ENCODE measurements around the gene FAM163B.

Gene FAM163B

GRCh38 chr9:133543772-133544467 is 65.3 kb downstream of the FAM163B start:
- no peak for DNase-seq (ENCODE audit: low read depth)

DNA sequence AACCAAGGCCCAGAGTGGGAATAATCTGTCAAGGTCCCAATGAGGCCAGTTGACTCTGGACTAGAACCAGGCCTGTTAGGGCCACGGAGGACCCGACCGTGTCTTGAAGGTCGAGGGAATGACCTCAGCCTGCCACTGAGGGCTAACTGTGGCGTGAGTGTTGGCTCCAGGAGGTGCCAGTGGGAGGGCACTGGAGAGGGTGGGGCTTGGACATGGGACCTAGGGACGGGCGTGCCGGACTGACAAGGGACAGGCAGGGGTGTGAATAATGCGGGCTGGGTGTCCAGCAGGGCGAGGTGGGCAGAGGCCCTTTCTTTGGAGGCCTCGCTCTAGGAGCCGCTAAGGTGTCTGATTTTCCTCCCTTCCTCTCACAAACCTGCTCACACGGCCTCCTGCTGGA is 67.2 kb downstream of the FAM163B start:
- DNase-seq (ENCODE audit: low read depth) = no peak

DNA sequence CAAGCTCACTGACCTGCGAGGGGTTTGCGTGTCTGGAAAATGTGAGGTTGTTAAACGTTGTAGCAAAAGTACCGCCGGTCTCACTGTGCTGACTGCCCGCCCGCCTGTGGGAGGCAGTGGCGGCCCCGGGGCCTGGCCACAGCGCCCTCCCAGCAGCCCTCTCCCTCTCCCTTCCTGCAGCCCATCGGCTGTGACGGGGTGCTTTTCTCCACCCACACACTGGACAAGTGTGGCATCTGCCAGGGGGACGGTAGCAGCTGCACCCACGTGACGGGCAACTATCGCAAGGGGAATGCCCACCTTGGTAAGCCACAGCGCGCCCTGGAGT is 68.5 kb downstream of the FAM163B start:
- no peak for DNase-seq (ENCODE audit: low read depth)

DNA sequence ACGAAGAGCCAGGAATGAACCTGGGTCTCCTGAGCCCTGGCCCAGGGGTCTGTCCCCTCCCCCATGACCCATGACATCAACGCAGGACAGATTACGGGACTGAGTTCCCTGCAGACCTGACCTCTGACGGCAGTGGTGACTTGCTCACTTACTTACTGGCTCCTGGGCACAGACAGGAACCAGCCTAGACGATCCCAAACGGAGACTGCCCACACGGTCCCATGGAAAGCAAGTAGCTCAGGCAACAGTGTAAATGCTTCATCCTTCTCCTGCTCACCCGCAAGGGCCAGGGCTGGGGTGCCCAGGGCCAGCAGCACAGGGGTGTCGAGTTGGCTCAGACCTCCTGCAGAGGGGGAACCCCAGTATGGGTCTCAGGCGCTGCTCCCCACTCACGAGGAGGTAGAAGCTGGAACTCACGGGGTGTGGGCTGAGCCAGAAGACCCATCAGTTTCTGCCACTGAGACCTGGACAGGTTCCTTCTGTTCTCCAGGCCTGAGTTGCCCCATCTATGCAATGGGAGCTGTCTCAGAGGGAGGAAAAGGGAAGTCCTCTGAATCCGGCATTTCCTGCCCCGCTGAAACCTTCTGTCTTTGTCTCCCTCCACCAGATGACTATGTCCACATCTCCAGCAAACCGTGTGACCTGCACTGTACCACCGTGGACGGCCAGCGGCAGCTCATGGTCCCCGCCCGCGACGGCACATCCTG is 69.0 kb downstream of the FAM163B start:
- DNase-seq (ENCODE audit: low read depth) = no peak

DNA sequence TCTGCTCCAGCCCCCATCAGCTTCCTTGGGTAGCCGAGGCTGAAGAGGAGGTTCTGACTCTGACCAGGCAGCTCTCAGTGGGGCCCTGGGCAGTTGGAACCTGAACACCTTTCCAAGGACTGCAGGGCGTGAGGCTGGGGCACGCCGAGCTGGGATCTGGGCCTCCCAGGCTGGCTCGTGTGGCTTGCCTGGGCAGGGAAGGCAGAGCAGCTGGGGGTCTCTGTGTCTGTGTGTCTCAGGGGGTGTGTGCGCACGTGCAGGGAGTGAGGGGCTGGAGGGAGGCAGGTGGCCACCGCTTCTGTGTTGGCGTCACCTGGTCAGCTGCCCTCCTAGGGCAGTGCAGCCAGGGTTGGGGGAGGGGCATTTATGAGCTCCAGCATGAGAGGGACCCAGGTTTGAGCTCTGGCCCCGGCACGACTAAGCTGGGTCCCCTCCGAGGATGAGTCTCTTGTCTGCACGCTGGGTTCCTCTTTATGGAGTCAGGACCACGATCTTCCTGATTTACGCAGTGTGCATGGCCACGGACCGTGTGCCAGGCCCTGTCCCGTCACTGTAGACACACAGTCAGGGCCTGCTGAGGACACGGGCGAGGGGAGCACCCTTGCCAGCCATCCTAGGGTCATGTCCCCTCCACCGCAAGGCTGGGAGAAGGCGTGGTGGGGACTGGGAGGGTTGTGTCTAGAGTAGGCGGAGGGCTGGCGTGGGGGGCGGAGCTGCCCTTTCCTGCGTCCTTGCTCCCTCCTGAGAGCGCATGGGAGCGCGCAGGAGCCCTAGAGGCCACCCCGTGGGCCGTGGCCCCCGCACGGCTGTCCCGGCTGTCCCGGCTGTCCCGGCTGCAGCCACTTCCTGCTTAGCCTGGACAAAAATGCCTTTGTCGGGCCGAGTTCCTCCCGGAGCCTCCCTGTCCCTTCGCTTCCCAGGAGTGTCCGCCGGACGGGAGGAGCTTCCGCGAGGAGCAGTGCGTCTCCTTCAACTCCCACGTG is 70.0 kb downstream of the FAM163B start:
- DNase-seq (ENCODE audit: low read depth) = no peak

DNA sequence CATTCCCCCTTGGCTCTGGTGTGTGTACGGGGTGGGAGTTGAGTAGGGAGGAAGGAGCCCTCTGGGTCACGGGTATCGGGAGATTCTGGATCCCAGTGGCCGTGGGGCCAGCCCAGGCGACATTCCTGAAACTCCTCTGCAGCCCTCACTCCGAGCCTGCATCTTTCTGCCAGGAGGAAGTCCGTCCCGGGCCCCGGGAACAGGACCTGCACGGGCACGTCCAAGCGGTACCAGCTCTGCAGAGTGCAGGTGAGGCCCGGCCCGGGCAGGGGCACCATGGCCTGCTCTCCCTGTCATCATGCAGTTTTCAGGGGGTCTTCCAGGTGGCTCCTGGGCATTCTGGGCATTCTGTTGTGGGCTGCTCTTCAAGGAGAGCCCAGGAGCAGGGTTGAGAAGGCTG is 71.0 kb downstream of the FAM163B start:
- DNase-seq (ENCODE audit: low read depth) = no peak

DNA sequence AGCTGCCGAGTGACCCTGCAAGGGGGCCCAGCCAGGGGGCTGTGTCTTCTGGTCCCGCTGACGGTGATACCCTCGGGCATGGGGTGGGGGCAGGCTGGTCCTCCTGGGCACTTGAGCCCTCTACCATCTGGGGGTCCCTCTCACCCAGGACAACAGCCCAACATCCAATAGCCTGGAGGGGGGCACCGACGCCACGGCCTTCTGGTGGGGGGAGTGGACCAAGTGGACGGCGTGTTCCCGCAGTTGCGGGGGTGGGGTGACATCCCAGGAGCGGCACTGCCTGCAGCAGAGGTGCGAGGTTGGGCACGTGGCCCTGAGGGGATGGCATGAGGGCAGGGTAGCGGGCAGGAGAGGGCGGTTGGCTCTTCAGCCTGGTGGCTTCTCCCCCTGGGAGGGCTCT is 71.9 kb downstream of the FAM163B start:
- no peak for DNase-seq (ENCODE audit: low read depth)

- DNase-seq (ENCODE audit: low read depth) = no peak
Measured at GRCh38 chr9:133536536-133536935, 72.7 kb downstream of the FAM163B start.

DNA sequence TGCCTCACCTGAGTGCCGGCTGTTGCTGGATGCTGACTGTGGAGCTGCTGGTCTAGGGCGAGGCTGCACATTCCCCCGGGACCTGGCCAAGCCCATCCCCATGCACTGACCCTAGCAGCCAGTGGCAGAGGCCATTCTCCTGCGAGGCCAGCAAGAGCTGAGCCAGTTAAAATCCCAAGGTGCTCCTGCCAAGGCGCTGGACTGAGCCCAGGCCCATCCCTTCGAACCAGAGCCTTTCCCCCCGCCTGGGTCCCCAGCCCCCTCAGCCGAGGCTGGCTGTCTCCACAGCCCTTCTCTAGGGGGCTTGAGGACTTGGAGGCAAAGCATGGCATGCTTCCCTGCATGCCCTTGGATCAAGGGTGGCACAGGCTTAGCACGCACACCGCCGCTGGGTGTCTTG is 73.1 kb downstream of the FAM163B start:
- no peak for DNase-seq (ENCODE audit: low read depth)

GRCh38 chr9:133535306-133535877 is 73.8 kb downstream of the FAM163B start:
- no peak for DNase-seq (ENCODE audit: low read depth)

DNA sequence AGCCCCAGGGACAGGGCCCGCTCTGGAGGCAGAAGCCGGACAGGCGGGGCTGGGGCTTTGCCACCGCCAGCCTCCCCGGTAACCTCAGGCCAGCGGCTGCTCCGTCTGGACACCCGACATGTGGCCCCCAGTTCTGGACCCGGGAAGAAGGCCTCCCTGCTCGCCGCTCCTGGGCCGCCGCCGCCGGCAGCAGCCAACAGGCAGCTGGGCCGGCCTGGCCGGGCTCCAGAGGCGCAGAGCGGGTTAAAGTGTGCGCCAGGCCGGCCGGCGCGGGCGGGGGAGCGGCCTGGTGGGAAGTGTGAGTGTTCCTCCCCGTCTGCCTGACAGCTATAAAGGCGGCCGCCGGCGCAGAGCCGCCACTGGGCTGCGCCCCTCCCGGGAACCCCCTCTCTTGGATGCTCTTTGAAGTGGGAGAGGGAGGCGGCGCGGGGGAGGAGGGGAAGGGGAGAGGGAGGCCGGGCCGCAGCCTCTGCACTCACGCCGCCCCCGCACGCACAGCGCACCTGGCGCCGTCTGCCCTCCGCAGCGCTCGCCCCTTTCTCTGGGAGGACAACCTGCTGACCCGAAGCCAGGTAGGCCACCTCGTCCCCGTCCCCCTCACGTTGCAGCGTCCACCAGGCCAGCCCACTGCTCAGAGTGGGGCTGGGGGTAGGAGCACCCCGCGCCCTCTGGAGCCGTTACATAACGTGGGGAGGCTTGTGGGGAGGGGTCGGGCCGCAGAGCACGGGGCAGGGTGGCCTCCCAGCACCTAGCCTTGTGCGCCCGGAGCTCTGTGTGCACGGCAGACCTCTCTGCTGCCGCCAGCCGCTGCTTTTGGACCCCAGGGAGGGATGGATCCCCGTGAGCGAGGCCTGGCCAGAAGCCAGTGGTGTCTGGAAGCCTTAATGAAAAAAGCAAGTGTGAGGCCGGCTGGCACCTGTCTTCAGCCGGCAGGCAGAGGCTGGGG is 74.6 kb downstream of the FAM163B start, which contains the start of gene ADAMTSL2:
TSS of gene ADAMTSL2 (plus strand) at position 359 of the 946 bp plus-strand sequence. CDS start 2,009 bp downstream, outside the sequence.
- DNase-seq (ENCODE audit: low read depth) = no peak

DNA sequence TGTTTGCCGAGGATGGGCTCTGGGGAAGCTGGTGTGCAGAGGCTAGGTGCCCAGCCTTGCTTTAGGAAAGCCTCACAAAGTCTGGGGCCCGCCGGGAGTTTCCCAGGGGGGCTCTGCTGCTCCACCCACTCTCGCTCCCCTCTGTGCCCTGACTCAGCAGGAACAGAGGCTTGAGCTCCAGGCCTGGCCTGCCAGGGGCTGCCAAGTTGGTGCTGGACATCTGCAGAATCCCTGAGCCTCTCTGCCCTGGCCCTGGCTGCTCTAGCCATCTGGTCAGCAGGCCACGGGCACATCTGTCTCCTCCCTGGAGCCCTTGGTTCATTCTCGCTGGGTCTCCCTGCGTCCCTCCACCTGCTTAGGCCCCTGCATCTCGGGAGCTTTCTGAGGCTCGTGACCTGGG is 75.3 kb downstream of the FAM163B start:
- no peak for DNase-seq (ENCODE audit: low read depth)

- DNase-seq (ENCODE audit: low read depth) = peak; percentile 36
Measured at GRCh38 chr9:133532937-133533668, 76.1 kb downstream of the FAM163B start.

GRCh38 chr9:133531293-133531692 is 77.9 kb downstream of the FAM163B start:
- no peak for DNase-seq (ENCODE audit: low read depth)

DNA sequence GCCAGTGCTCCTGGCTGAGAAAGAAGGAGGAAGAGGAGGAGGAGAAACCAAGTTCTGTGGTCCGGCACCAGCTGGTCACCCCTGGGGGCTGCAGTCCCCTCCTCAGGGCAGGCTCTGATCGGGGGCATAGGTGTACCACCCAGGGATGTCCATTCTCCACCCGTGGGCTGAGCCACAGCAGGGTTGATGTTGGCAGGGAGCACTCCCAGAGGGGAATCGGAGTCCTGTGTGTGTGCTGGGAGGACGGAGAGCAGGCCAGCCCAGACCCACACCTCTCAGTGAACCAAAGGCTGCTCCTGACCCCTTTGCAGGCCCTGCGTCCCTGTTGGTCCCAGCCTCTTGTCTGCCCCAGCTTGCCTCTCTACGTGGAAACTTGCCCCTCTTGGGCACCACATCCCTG is 79.3 kb downstream of the FAM163B start:
- DNase-seq (ENCODE audit: low read depth) = no peak

DNA sequence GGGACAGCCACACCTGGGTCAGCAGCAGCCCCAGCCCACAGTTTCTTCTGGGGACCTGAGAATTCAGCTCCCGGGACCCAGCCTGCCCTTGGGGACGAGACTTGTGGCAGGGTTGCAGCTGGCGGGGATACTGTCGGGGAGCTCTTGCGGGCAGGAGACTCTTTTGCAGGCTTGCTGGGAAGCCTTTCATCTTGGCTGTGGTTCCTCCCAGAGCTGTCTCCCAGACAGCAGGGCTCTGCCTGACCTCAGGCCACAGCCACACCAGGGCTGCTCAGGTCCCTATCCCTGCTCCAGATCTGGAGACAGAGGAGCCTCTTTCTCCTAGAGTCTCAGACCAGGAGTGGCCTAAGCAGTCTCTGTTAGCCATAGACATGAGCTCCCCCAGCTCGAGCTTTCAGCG is 79.7 kb downstream of the FAM163B start:
- no peak for DNase-seq (ENCODE audit: low read depth)

- DNase-seq (ENCODE audit: low read depth) = no peak
Measured at GRCh38 chr9:133528876-133529241, 80.3 kb downstream of the FAM163B start.

DNA sequence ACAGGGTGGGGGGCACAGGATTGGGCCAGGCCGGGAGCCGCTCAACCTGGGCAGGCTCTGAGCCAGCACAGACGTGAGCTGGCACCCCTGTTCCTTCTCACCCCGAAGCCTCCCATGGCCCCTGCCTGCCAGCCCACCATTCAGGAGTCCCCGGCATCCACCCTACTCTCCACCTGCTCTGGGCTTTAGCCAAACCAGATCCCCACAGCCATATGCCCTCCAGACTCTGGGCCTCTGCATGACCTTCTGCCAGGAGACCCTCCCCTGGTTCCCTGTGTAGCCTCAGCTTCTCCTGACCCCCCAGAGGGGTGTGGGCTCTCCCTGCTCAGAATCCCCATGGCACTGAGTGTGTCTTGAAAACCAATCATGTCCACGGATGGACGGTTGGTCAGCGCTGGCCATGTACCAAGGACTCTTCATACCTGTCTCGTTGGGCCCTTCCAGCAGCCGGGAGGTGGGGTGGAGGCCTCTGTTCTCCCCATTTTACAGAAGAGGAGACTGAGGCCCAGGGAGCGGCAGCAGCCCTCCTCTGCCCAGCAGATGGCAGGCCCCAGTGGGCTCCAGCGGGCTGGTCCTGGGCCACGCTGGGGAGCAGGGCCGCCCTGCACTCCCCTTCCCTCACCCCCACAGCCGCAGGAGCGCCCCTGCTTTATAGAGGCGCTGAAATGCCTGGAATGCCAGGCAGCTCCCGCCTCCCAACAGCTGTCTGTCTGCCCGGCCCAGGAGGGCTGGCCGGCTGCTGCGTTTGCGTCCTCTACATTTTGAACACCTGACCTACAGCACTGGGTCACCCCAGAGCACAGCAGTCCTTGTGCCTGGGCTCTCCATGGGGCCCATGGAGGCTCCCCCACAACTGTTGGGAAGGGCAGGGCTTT is 81.0 kb downstream of the FAM163B start:
- no peak for DNase-seq (ENCODE audit: low read depth)

DNA sequence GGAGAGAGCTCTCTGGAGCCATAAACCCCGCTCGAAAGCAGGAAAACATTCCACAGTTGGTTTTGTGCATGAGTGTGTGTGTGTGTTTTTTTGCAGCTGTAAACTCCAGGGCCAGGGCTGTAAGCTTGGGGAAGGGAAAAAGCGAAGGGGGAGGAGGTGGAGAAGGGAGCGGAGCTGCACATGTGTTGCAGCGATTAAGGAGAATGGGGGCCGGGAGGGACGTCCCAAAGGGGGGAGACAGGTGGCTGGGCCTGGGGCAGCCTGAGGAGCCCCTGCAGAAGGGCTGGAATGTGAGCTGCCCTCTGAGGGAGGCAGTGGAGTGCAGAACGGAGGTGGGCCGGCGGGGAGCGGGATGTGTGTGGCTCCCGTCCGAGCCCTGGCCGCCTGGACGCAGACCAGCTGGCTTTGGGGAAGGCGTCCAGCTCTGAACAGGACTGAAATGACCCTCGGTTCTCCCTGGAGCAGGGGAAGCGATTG is 81.7 kb downstream of the FAM163B start:
- no peak for DNase-seq (ENCODE audit: low read depth)
